Activated gamma-delta T cell treated with anti-CD3 and anti-CD28 coated beads, Interleukin-2, amount 50 U/mL, for 16 hours (primary cell): ENCODE measurements around the gene SYT8.

Experiments
- DNase-seq: peaks from one replicate; pipeline ENCODE4 v3.0.0-alpha.2; 2020; ENCODE audit warnings: low read depth

The SYT8 gene

DNA sequence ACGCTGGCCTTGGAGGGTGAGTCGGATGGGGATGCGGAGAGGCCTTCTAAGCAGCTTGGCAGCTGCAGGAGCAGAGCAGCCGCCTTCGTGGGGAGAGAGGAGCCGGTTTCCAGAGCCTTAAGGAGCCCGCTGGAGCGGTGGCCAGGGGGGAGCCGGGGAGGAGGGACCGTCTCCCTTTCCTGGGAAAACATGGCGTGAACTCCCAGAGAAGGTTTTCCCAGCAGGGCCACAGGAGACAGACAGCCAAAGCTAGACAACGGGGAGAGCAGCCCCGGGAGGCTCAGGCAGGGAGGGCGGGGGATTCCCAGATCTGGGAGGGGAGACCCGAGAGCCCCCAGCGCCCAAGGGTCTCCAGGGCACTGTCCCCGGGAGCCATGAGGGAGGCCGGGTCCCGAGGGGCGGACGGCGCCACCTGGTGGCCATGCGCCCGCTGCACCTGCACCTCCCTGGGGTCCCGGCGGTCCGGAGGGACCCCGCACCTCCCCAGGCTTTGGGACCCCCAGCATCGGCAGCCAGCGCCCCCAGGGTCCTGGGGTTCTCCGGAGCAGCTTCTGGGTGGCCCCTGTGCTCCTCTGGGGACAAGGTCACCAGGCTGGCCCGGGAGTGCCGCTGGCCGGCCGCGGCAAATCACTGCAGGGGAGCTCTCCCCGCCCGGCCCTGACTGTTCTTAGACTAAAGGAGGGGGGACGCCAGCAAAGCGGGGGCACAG lies 2.4 kb upstream of the SYT8 start:
- peak; percentile 56 for DNase-seq

DNA sequence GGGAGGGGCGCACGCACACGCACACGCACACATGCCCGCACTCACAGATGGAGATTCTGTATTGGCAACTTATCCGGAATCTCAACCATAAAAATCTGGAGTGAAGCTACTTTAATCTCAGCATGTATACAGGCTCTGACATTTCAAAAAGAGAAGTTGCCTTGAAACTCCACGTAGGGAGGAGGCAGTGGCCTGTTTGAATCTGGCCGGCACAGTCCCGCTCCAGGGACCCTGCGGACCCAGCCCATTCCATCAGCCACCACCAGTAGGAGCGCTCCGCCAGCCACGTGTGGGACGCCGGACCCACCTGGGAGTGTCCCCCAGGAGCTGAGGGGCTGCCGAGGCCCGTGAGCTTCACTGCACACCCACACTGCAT lies 1.9 kb upstream of the SYT8 start:
- no peak for DNase-seq

DNA sequence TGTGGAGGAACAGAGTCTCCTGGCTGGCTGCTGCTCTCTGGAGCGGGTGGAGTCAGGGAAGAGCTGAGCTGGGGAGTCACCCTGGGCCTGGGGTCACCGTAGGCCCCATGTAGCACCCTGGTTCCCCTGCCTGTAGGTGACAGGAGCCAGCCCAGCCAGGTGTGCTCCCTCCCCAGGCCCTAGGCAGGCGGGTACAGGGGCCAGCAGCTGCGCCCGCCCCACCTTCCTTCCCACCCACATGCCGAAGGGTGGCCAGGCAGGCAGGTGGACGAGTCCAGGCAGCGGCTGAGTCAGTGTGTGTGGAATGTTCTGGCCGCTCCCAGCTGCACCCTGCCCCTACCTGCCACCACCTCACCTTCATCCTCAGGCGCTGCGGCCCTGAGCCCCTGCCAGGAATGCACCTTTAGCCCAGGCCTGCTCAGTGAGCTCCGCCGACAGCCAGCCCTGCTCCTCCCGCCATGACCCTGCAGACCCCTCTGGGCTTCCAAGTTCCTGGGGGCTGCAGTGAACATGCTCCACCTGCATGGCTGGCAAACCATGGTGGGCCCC lies 654 bp upstream of the SYT8 start:
- DNase-seq = no peak

DNA sequence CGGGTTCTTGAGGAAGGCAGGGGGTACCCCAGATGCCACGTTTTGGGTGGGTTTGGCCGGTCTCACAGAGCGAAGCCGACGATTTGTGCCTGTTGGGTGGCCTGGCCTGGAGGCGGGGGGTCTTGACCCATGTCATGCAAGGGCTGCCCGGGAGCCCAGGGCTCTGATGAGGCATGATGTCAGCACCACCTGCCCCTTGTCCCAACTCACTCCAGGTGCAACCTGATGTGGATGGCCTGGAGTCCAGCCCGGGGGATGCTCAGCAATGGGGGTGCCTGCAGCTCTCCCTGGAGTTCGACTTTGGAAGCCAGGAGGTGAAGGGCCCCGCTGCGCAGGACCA lies 851 bp downstream of the SYT8 start:
- DNase-seq = no peak

DNA sequence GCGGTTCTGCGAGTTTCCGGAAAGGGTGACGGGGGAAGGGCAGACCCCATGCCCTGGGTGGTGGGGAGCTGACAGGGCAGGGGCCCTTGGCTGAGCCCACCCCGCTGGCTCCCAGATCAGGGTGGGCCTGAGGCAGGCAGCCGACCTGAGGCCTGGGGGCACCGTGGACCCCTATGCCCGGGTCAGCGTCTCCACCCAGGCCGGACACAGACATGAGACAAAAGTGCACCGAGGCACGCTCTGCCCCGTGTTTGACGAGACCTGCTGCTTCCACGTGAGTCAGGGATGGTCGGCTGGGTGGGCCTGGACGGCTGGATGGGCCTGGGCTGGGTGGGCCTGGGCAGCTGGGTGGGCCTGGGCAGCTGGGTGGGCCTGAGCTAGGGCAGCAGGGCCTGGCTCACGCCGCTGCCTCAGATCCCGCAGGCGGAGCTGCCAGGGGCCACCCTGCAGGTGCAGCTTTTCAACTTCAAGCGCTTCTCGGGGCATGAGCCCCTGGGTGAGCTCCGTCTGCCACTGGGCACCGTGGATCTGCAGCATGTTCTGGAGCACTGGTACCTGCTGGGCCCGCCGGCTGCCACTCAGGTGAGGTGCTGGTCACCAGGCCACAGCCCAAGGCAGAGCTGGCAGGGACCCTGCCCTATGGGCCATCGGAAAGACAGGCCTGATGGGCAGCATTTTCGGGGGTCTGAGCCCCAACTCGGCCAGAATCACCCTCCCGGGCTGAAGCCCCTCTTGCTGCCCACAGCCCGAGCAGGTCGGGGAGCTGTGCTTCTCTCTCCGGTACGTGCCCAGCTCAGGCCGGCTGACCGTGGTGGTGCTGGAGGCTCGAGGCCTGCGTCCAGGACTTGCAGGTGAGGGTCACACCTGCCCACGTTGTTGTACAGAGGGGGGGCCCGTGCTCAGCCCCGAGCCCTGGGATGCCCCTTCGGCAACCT lies 1.5 kb downstream of the SYT8 start:
- DNase-seq = no peak

DNA sequence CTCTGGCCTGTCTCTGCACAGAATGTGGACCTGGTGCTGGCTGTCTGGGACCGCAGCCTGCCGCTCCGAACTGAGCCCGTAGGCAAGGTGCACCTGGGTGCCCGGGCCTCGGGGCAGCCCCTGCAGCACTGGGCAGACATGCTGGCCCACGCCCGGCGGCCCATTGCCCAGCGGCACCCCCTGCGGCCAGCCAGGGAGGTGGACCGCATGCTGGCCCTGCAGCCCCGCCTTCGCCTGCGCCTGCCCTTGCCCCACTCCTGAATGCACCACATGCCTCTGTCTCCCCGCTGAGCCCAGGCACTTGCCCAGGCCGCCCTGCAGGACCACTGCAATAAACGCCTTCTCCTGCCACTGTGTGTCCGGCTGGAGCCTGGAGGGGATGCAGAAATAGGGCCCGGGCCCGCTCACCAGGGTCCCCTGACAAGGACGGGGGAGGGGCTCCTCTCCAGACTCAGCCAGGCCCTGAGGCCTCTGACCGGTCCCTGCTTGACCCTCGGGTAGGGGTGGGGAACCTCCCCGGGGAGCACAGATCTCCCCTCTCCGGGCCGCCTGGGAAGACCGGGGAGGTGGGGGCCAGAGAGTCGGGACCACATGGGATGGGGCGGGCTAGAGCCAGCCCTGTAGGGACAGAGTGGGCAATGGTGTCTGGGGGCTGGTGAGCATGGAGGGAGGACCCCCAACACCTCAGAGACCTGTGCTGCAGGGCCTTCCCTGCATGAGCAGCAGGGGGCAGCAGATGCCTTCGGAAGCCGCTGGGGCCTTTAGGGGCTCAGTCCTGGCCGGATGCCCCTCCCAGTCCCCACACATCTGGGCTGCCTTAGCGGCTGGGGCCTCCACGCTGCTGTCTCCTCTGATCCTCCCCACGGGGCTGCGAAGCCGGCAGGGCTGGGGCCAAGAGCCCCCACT lies 2.6 kb downstream of the SYT8 start:
- peak; percentile 79 for DNase-seq

DNA sequence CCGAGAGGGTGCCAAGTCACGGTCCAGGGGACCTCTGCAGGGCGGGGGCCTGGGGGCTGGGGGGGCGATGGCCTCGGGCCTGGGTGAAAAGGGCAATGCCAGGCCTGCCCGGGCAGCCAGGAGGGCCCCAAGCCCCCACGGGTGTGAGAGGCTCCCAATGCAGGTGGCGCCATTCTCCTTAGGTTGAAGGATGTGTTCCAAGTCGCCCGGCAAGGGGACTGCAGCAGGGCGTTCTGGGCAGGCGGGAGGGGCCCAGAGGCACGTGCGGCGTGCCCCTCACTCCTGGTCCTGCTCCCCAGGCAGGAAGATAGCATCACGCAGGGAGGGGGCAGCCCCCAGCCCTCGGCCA lies 3.3 kb downstream of the SYT8 start:
- no peak for DNase-seq

DNA sequence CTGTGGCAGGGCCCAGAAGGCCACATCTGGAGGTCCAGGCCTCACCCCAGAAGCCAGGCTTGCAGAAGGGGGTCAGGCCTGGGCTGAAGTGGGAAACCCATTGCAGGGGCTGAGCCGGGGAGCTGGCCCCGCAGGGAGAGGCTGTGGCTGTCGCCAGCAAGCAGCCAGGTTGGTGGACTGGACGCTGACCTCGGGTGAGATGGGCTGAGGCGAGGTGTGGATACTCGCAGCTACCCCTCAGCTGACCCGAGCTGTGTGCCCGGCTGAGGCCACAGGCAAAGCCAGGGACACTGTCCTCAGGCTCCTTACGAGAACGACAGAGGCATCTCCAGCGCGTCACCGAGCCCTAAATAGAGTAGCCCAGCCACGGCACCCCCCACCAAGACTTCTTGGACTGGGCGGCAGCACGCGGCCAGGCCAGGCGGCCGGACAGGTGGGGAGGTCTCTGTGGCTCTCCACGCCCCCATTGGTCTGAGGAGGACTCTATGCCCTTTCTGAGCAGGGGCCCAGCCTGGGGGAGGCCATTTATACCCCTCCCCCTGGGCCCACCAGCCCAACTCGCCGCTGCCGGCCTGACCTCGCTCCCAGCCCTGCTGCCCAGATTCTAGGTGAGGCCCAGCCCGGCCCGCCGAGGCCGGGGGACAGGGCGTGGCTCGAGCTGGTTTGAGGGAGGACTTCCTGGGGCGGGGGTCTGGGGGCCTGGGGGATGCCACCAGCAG lies 3.8 kb downstream of the SYT8 start, which contains the start of gene TNNI2:
TSS of gene TNNI2 (plus strand) at position 556 of the 719 bp plus-strand sequence. CDS start 716 bp downstream, outside the sequence.
- no peak for DNase-seq

DNA sequence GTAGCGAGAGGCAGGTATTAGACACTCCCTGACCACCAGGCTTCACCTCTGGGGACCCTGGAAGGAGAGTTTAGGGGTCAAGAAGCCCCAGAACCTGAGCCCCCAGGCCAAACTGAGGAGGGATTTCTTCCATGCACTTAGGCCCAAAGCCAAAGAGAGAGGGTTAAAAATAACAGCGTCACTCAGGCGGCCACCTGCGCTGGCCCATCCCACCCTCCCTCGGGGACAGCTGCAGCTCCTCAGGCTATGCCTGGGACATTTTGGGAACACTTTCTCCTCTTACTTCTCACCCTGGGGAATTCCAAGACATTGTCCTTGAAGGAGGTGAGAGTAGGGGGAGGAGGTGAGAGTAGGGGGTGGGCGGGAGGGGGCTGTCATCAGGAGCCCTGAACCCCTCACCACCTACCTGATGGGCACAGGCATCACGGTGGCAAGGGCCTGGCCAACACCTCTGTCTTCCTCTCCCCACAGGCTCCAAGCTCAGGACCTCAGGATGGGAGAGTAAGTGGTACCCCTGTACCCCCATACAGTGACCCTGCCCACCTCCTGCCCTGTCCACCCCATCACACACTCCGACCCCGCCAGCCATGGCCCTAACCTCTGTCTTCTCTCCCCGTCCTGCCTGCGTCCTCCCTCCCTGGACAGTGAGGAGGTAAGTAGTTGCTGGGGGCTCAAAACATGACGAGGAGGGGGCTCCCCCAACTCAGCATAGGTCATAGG lies 4.6 kb downstream of the SYT8 start:
- no peak for DNase-seq

DNA sequence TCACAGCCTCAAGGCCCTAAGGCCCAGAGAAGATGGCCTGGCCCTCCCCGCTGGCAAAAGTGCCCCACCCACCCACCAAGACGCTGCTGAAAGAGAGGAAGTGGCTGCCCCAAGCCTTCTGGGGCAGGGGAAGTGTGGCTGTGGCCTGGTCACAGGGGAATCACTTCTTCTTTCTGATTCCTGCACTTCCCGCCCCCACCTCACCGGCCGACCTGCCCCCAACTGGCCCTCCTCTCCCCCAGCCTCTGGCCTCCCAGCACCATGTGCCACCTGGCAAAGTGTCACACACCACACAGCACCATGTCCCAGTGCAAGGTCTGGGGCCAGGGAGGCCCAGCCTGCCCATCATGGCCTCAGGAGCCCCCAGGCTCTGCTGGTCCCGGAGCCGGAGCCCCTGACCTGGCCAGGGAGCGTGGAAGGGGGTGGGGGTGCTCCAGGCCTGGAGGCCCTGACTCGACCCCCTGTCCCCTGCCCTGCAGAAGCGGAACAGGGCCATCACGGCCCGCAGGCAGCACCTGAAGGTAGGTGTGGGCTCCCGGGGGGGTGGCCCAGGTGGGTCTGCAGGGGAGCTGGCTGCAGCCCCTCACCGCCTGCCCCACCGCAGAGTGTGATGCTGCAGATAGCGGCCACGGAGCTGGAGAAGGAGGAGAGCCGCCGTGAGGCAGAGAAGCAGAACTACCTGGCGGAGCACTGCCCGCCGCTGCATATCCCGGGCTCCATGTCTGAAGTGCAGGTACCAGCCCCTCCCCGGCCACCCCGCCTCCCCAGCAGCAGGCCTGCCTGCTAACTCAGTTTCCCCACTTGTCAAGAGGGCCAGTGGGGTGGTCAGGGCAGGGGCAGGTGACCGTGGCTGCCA lies 5.4 kb downstream of the SYT8 start:
- no peak for DNase-seq

DNA sequence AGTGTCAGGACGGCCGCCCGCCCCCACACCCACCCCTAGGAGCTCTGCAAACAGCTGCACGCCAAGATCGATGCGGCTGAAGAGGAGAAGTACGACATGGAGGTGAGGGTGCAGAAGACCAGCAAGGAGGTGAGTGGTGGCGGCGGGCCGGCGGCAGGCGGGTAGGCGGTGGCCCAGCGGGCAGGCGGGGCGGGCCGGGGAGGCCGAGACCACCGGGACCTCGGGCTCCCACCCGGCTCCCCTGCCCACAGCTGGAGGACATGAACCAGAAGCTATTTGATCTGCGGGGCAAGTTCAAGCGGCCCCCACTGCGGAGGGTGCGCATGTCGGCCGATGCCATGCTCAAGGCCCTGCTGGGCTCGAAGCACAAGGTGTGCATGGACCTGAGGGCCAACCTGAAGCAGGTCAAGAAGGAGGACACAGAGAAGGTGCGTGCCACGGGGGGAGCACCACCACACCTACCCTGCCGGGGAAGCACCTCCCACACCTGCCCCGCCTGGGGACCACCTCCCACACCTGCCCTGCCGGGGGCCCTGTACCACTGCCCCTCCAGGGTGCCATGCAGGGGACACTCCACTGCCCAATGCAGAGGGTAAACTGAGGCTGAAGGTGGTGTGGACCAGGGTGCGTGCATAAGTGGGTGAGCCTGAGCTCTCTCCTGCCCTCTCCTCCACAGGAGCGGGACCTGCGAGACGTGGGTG lies 6.1 kb downstream of the SYT8 start:
- no peak for DNase-seq

DNA sequence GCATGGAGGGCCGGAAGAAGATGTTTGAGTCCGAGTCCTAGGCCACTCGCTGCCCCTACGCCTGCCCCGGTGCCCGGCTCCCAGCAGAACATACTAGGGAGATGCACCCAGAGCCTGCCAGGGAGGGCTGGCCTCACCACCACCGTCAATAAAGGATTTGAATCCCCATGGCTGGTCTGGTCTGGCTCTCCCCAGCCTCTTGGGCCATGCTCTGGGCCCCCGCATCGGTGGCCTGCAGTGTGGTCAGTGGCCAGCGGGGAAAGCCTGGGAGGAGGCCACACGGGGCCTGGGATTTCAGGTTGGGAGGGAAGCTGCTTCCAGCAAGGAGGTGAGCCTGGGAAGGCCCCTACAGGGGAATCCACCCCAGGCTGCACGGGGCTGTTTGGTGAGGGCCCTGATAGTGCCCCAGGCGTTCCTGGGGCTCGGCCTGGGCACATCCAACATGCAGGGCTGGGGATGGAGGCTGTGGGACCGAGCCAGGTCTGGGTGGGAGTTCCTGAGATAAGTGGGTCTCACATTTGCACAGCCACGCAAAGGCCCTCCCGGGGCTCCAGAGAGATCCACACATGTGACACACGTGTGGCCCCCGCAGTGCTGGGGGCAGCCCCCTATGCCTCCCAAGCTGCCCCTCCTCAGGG lies 6.8 kb downstream of the SYT8 start:
- no peak for DNase-seq

DNA sequence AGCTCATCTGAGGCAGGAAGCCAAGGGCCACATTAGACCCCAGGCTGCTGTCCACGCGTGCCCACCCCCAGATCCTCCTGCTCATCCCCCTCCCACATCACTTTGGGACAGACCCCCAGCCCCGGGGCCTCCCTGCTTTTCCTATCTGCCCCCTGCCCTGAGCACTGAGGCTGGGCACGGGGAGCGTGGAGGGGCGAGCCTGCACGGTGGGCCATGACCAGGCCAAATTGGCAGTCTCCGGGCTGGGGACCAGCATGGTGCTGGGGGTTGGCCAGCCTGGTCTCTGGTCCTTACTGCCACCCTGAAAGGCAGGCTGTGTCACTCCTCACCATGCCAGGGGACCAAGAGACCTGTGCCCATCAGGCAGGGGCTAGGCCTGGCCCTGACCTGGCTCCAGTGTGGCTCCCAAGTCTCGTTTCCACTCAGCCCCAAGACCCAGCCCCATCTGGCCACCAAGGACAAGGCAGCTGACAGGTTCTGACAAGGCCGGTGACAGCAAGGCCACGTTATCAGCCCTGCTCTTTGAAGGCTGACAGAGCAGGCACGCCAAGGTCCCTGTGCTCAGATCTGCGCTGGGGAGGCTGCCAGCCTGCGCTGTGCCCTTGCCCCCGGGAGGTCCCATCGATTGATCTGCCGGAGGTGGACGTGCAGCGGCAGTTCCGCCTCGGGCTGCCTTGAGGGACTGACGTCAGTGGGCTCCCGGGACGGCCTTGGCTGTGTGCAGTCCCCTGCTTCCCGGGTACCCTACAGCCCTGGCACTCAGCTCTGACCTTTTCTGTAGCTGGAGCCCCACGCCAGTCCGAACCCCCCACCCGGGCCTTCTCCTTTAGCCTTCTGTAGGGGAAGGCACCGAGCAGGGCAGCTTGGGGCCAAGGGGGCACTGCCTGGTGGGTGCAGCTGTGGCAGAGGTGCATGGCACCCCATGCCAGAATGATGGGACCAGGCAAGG lies 7.6 kb downstream of the SYT8 start:
- no peak for DNase-seq

DNA sequence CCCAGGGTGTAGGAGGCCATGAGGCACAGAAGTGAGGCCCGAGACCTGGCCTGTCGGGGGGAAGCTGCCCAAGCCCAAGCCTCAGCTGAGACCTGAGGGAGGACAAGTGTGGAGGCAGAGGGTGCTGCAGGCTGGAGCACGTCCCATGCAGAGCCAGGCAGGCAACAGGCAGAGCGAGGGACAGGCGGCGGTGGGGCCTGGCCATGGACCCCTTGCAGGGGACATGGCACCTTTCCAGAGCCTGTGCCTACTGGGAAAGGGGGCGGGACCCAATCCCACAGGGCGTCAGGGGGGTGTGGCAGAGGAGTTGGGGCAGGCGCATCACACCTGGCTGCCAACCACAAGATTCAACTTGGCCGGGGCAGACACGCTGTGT lies 8.3 kb downstream of the SYT8 start:
- no peak for DNase-seq

DNA sequence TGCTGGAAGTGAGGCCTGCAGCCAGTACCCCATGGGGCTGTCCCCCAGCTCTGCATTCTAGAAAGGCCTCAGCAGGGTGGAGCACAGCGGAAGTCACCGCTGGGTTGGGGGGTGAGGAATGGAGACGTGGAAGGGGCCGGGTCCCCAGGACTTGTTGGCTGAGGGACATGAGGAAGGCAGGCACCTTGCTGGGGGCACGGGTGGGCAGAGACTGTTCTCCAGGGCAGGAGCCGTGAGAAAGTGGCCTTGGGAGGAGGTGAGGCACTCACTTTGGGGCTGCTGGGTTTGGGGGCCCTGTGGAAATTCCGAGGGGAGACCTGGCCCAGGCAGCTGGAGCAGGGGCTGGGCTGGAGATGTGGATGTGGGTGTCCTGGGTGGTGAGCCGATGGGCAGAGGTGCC lies 9.0 kb downstream of the SYT8 start:
- no peak for DNase-seq

DNA sequence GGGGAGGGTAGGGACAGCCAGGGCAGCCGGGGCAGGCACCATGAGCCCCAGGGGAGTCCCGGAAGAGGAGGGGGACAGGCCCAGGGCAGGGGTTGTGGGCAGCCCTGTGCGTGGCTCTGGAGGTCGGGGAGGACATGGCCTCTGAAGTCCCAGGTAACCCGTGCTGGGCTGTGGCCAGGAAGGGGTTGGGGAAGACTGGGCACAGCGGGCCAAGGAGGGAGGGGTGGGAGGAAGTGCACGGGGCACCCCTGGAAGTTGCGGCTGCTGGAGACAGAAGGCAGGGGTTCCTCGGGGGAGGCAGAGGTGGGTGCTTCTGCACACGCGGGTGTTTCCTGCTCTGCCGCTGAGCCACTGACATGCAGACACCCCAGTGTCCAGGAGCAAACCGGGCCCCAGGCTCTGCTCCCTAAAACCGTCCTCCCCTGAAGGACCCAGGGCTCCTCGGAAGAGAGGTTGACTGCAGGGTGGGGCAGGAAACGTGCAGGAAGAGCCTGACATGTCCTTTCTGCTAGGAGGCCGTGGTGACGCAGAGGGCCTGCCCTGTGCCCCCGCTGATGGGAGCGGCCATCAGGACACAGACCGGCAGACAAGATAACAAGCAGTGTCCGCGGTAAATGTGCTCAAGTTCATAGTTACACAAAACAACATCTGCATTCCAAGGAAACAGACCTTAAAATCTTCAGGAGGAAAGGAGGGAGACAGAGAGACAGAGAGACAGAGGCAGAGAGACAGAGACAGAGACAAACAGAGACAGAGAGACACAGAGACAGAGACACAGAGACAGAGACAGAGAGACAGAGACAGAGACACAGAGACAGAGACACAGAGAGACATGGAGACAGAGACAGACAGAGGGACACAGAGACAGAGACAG lies 9.7 kb downstream of the SYT8 start:
- DNase-seq = no peak

DNA sequence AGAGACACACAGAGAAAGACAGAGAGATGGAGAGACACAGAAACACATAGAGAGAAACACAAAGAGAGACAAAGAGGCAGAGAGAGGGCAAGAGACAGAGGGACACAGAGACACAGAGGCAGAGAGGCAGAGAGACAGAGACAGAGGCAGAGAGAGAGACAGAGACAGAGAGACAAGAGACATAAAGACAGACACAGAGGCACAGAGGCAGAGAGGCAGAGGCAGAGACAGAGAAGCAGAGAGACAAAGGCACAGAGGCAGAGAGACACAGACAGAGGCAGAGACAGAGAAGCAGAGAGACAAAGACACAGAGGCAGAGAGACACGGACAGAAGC lies 10.3 kb downstream of the SYT8 start:
- no peak for DNase-seq
